ENCODE measurements around the gene CCK. TPM values are rescaled to one million over a fixed set of nuclear protein-coding genes. Genes with fewer than 3 reads are reported as not detected.

CCK gene
- total RNA-seq, 1 donor from 2014 or later: not detected

GRCh38 chr3:42226470-42227425 lies 39.2 kb downstream of the CCK start:
- peak in 1 of 2 donors; percentile 19 for DNase-seq (ENCODE audit: low read depth in 2 of 2)

- no peak for DNase-seq (ENCODE audit: low read depth in 2 of 2)
Observed at GRCh38 chr3:42225486-42226363, 40.3 kb downstream of the CCK start.

- DNase-seq (ENCODE audit: low read depth in 2 of 2): no peak
Observed at GRCh38 chr3:42224658-42225421, 41.1 kb downstream of the CCK start.

- no peak for DNase-seq (ENCODE audit: low read depth in 2 of 2)
Observed at GRCh38 chr3:42224178-42224577, 41.8 kb downstream of the CCK start.

- no peak for DNase-seq (ENCODE audit: low read depth in 2 of 2)
Observed at GRCh38 chr3:42222942-42223693, 42.9 kb downstream of the CCK start.

- DNase-seq (ENCODE audit: low read depth in 2 of 2): no peak
Observed at GRCh38 chr3:42220436-42221121, 45.4 kb downstream of the CCK start.

- peak in 1 of 2 donors; percentile 38 for DNase-seq (ENCODE audit: low read depth in 2 of 2)
Observed at GRCh38 chr3:42216931-42217333, 49.1 kb downstream of the CCK start.

GRCh38 chr3:42216302-42216701 lies 49.7 kb downstream of the CCK start:
- no peak for DNase-seq (ENCODE audit: low read depth in 2 of 2)

- DNase-seq (ENCODE audit: low read depth in 2 of 2): no peak
Observed at GRCh38 chr3:42214565-42215283, 51.3 kb downstream of the CCK start.

GRCh38 chr3:42214064-42214463 lies 51.9 kb downstream of the CCK start:
- DNase-seq (ENCODE audit: low read depth in 2 of 2): no peak

GRCh38 chr3:42213417-42213816 lies 52.6 kb downstream of the CCK start:
- no peak for DNase-seq (ENCODE audit: low read depth in 2 of 2)

GRCh38 chr3:42210726-42211125 lies 55.3 kb downstream of the CCK start:
- no peak for DNase-seq (ENCODE audit: low read depth in 2 of 2)

GRCh38 chr3:42209917-42210316 lies 56.1 kb downstream of the CCK start:
- no peak for DNase-seq (ENCODE audit: low read depth in 2 of 2)

Other genes with a start within 250 kb of the CCK start
- 21.2 and 32.0 TPM in 2 replicates for gene TRAK1, start 174.8 kb downstream of the CCK start, total RNA-seq
- gene LYZL4, start 144.4 kb upstream of the CCK start, total RNA-seq: not detected in 2 replicates
- gene VIPR1, start 236.5 kb upstream of the CCK start, total RNA-seq: under 0.01 TPM in 1 of 2 replicates, not detected in the other